ENCODE measurements around the gene UBE2S. TPM values are rescaled to one million over a fixed set of nuclear protein-coding genes. Genes with fewer than 3 reads are reported as not detected.

The UBE2S gene
- total RNA-seq, 1 experiment from 2014 or later = 279 TPM

GRCh38 chr19:55384920-55385723 is 22.5 kb downstream of the UBE2S start:
- Histone ChIP-seq H3K27me3 (replicated peaks; ENCODE audit: control insufficient read depth, insufficient read depth, low read length) (no peaks in the 10 kb centered on the region), H3K9me3 (no peaks in the 10 kb centered on the region), H3K4me1 (peaks cover 30% of the 10 kb centered on the region), H3K36me3 (ENCODE audit: control insufficient read depth, insufficient read depth, low read length) (peaks cover 18% of the 10 kb centered on the region), H3K4me3 (ENCODE audit: low read depth, low read length) (peak overlapping the region; percentile 73)
- intact Hi-C loops (cut with micrococcal nuclease; ENCODE audit: unreplicated experiment) = loop anchor here (1.0 to 10.0 kb wide), 7 partner anchors 23 to 250 kb away; partner anchors contain the start of genes HSPBP1, KMT5C and PPP6R1
- H3K36me3 Mint-ChIP-seq (ENCODE audit: insufficient read depth, unreplicated experiment) = peaks cover 51% of the 10 kb centered on the region
- H3K4me3 Mint-ChIP-seq (ENCODE audit: unreplicated experiment) = peak overlapping the region; percentile 93
- BruUV-seq (replicated peaks) = TSS peak; percentile 22
- no peaks in the 10 kb centered on the region for H3K9me3 Mint-ChIP-seq (ENCODE audit: unreplicated experiment)
- H3K27me3 Mint-ChIP-seq (ENCODE audit: insufficient read depth, unreplicated experiment) = no peaks in the 10 kb centered on the region
- DNase-seq = peak; percentile 96
- H3K4me1 Mint-ChIP-seq (ENCODE audit: low read depth, unreplicated experiment) = peaks cover 18% of the 10 kb centered on the region
- POLR2A ChIA-PET = interaction anchor here (0.6 to 2.4 kb wide), 9 partner anchors 9 to 215 kb away, joined by 3 to 28 read pairs (median 6); partner anchors contain the start of genes FIZ1, HSPBP1, KMT5C and PPP6R1
- CTCF ChIA-PET = interaction anchor here (0.6 to 2.4 kb wide), 6 partner anchors 9 to 119 kb away, joined by 3 to 29 read pairs (median 7); partner anchors contain the start of genes HSPBP1 and KMT5C
- no peak for TF ChIP-seq CTCF (IDR thresholded peaks at IDR 0.05; ENCODE audit: insufficient read depth in 1 of 2, low read depth in 1 of 2, low read length in 1 of 2, severe bottlenecking in 1 of 2, unreplicated experiment in 1 of 2)
- H3K27ac Mint-ChIP-seq (ENCODE audit: unreplicated experiment) = peak overlapping the region; percentile 89

DNA sequence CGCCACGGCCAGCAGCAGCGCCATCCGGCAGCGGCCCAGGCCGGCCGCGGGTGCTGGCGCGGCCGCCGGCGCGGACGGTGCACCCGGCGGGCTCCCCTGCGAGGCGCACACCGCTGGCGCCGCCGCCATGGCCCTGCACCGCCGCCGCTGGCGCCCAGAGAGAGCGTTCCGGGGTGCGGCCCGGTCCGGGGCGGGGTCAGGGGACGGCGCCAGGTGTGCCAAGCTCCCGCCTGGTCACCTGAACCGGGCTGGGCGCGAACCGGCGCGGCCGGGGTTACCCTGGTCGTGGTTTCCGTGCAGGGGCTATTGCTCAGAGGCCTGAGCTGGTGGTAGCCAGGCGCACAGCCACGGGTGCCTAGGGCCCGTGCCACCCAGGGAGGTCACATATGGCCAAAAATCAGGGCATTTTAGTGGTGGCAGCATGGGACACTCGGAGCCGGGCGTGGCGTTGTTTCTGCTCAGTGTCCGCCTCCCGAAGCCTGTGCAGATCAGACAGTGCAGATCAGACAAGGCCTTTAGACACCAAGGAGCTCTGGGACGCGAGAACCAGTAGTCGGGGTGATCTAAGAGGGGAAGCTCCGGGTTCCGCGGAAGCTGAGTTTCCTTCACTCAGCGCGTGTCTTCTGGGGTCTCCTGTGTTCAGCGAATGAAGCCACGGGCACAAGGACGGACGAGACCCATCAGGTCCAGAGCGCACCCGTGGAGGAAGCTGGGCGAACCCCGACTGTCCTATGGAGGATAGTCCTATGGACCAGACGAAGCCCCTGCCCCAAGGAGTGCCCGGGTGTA is 23.3 kb downstream of the UBE2S start, which contains the start of gene TMEM238:
TSS of gene TMEM238 (minus strand) at position 162 of the 789 bp plus-strand sequence. CDS start at position 129, 33 bp downstream.
- peaks cover 48% of the 10 kb centered on the region for H3K36me3 Mint-ChIP-seq (ENCODE audit: insufficient read depth, unreplicated experiment)
- H3K9me3 Mint-ChIP-seq (ENCODE audit: unreplicated experiment) = no peaks in the 10 kb centered on the region
- Histone ChIP-seq H3K4me1 (peaks cover 30% of the 10 kb centered on the region), H3K36me3 (ENCODE audit: control insufficient read depth, insufficient read depth, low read length) (peaks cover 16% of the 10 kb centered on the region), H3K27me3 (replicated peaks; ENCODE audit: control insufficient read depth, insufficient read depth, low read length) (no peaks in the 10 kb centered on the region), H3K9me3 (no peaks in the 10 kb centered on the region), H3K4me3 (ENCODE audit: low read depth, low read length) (peak within 1 kb of the TSS; percentile 73)
- peak within 1 kb of the TSS; percentile 89 for H3K27ac Mint-ChIP-seq (ENCODE audit: unreplicated experiment)
- no peaks in the 10 kb centered on the region for H3K27me3 Mint-ChIP-seq (ENCODE audit: insufficient read depth, unreplicated experiment)
- H3K4me3 Mint-ChIP-seq (ENCODE audit: unreplicated experiment) = peak within 1 kb of the TSS; percentile 93
- no TSS peak for BruUV-seq (replicated peaks)
- no peak for TF ChIP-seq CTCF (IDR thresholded peaks at IDR 0.05; ENCODE audit: insufficient read depth in 1 of 2, low read depth in 1 of 2, low read length in 1 of 2, severe bottlenecking in 1 of 2, unreplicated experiment in 1 of 2)
- intact Hi-C loops (cut with micrococcal nuclease; ENCODE audit: unreplicated experiment) = loop anchor here (2.0 to 10.0 kb wide), 3 partner anchors 92 to 250 kb away; no protein-coding TSS in a partner anchor
- peaks cover 18% of the 10 kb centered on the region for H3K4me1 Mint-ChIP-seq (ENCODE audit: low read depth, unreplicated experiment)
- peak in 1 of 2 experiments; percentile 75 for DNase-seq
- ChIA-PET POLR2A (interaction anchor here (0.7 to 2.4 kb wide), 15 partner anchors 10 to 215 kb away, joined by 3 to 28 read pairs (median 4); partner anchors contain the start of genes FIZ1, HSPBP1, ISOC2 and KMT5C), CTCF (interaction anchor here (0.5 to 2.4 kb wide), 17 partner anchors 9 to 1983 kb away, joined by 3 to 29 read pairs (median 3); partner anchors contain the start of genes HSPBP1, KMT5C, PPP1R12C and PTPRH)

Measured in Caco-2 (cell line).